Thoracic aorta (tissue), 2 donors: Measurements from ENCODE around the gene KAT2B. TPM values are rescaled to one million over a fixed set of nuclear protein-coding genes. Genes with fewer than 3 reads are reported as not detected.

ENCODE experiments used
- ATAC-seq: fragments of 150-250 bp; one replicate; pipeline ENCODE4 v1.8.0; 2017; ENCODE audit warnings: low read depth; ENCODE audit not compliant: insufficient number of reproducible peaks, low FRiP score
- DNase-seq: peaks from one replicate; pipeline ENCODE4 v3.0.0-alpha.2; 2020; ENCODE audit warnings: low spot score
- H3K27ac ChIP-seq, 2 donors: fragments of 200-600 bp; sonication (generic); 1 replicate in 1 of 2; 2 replicates in 1 of 2; pipeline ENCODE4 v1.5.1; 2016; ENCODE audit warnings: mild to moderate bottlenecking in 2 of 2, moderate library complexity in 2 of 2
- H3K27me3 ChIP-seq: fragments of 200-600 bp; sonication (generic); replicated peaks from 2 replicates; pipeline ENCODE4 v1.6.0; 2016; ENCODE audit warnings: mild to moderate bottlenecking; ENCODE audit not compliant: insufficient read depth
- H3K36me3 ChIP-seq: fragments of 200-600 bp; sonication (generic); one replicate; pipeline ENCODE4 v1.5.1; 2016
- H3K4me1 ChIP-seq, 2 donors: fragments of 200-600 bp; sonication (generic); 1 replicate in 1 of 2; 2 replicates in 1 of 2; pipeline versions ENCODE4 v1.5.1 to v1.6.0; 2016; ENCODE audit warnings: low read depth in 2 of 2, mild to moderate bottlenecking in 1 of 2; ENCODE audit not compliant: control insufficient read depth in 1 of 2
- H3K4me3 ChIP-seq: fragments of 200-600 bp; sonication (generic); 2 replicates; pipeline ENCODE4 v1.5.1; 2016; ENCODE audit warnings: mild to moderate bottlenecking
- H3K9me3 ChIP-seq: fragments of 200-600 bp; sonication (generic); 2 replicates; pipeline ENCODE4 v1.5.1; 2016
- CTCF ChIP-seq: fragments of 200-600 bp; sonication (generic); IDR thresholded peaks from one replicate; pipeline ENCODE4 v1.5.1; 2019; ENCODE audit warnings: antibody characterized with exemption
- total RNA-seq, 2 donors: library from RNA; depleted of rRNA; stranded (reverse); fragments of >200 nt; gene quantifications; one replicate each; pipeline versions ENCODE4 v1.1.0 to v1.2.3, GENCODE V29; 2016

Gene KAT2B
- total RNA-seq, 2 donors from 2014 or later, result 48.0 to 72.8 TPM

- H3K9me3 ChIP-seq, result no peaks in the 10 kb centered on the region
- H3K4me3 ChIP-seq, result no peak overlapping the region
- no peak for ATAC-seq
- H3K36me3 ChIP-seq, result peaks cover 9% of the 10 kb centered on the region
- H3K27me3 ChIP-seq, result no peaks in the 10 kb centered on the region
- DNase-seq, result no peak
- TF ChIP-seq CTCF, result no peak
- peaks cover 0 to 8% of the 10 kb centered on the region in 2 donors for H3K4me1 ChIP-seq
- H3K27ac ChIP-seq, result no peak overlapping the region
Measured at GRCh38 chr3:20141851-20142250, 101.6 kb downstream of the KAT2B start.

- no peak overlapping the region for H3K27ac ChIP-seq
Measured at GRCh38 chr3:20142517-20142916, 102.3 kb downstream of the KAT2B start.

GRCh38 chr3:20143519-20143918 lies 103.3 kb downstream of the KAT2B start:
- no peak for DNase-seq
- no peak for TF ChIP-seq CTCF
- no peak overlapping the region for H3K4me3 ChIP-seq
- ATAC-seq, result no peak
- H3K27ac ChIP-seq, result no peak overlapping the region
- H3K27me3 ChIP-seq, result no peaks in the 10 kb centered on the region
- peaks cover 6% of the 10 kb centered on the region for H3K36me3 ChIP-seq
- H3K9me3 ChIP-seq, result no peaks in the 10 kb centered on the region
- peaks cover 0 to 8% of the 10 kb centered on the region in 2 donors for H3K4me1 ChIP-seq

More at GRCh38 chr3:20142517-20142916, 102.3 kb downstream of the KAT2B start:
- H3K36me3 ChIP-seq, result peaks cover 2% of the 10 kb centered on the region
- H3K4me3 ChIP-seq, result no peak overlapping the region
- ATAC-seq, result no peak
- no peaks in the 10 kb centered on the region for H3K27me3 ChIP-seq
- H3K9me3 ChIP-seq, result no peaks in the 10 kb centered on the region
- H3K4me1 ChIP-seq, result peaks cover 0 to 8% of the 10 kb centered on the region in 2 donors
- DNase-seq, result no peak
- no peak for TF ChIP-seq CTCF

GRCh38 chr3:20145874-20146273 lies 105.6 kb downstream of the KAT2B start:
- Histone ChIP-seq H3K27me3 (no peaks in the 10 kb centered on the region), H3K9me3 (no peaks in the 10 kb centered on the region), H3K36me3 (peaks cover 12% of the 10 kb centered on the region), H3K27ac (no peak overlapping the region), H3K4me1 (peaks cover 0 to 8% of the 10 kb centered on the region in 2 donors), H3K4me3 (no peak overlapping the region)
- ATAC-seq (no peak), DNase-seq (no peak)
- TF ChIP-seq CTCF, result no peak

GRCh38 chr3:20146301-20146700 lies 106.1 kb downstream of the KAT2B start:
- no peaks in the 10 kb centered on the region for H3K9me3 ChIP-seq
- H3K4me3 ChIP-seq, result no peak overlapping the region
- no peaks in the 10 kb centered on the region for H3K27me3 ChIP-seq
- H3K27ac ChIP-seq, result no peak overlapping the region
- ATAC-seq, result no peak
- H3K4me1 ChIP-seq, result peaks cover 0 to 8% of the 10 kb centered on the region in 2 donors
- TF ChIP-seq CTCF, result no peak
- no peak for DNase-seq
- peaks cover 12% of the 10 kb centered on the region for H3K36me3 ChIP-seq
